Right lung (tissue), 5 donors: ENCODE data around the gene UBAP2L. TPM values are rescaled to one million over a fixed set of nuclear protein-coding genes. Genes with fewer than 3 reads are reported as not detected.
"Not testable (repeated sequence)": the region's sequence is repeated elsewhere in the genome, so short reads cannot be mapped to it uniquely, and the experiment has no call there.

Source experiments
- DNase-seq, 2 donors: peaks; one replicate each; pipeline ENCODE4 v3.0.0-alpha.2; 2013
- polyA plus RNA-seq, 5 donors: library from polyadenylated mRNA; unstranded; fragments of 120-200 nt; gene quantifications; one replicate each; pipeline versions ENCODE4 v1.2.1 to v1.2.3, GENCODE V29; 2013; ENCODE audit warnings: inconsistent platforms in 1 of 5, low replicate concordance in 1 of 5; ENCODE audit not compliant: insufficient read length in 5 of 5, insufficient read depth in 1 of 5

UBAP2L gene
- polyA plus RNA-seq, 5 donors = 146 to 182 (median 173) TPM

DNA sequence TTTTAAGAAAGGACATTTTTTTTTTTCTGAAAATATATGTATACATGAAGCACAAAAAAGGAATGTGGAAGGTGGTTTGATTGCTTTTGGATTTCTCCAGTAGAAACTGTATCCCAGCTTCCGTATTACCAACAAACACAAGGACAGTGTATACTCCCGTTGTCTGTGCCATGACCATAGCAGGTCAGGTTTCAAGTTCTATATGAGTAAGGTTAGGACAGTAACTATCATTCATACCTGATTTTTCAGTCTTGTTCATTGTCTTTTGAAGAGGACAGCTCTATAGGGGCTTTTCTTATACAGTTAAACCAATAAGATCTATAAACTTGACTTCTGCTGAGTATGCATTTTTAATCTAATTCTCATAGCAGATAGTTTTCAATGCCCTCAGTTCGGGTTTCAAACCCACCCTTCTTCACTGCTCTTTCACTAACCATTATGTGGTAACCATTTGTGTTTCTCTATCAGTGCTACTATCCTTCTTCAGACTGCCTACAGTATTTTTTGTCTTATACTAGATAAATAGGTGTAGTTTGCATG, 19.6 kb downstream of the UBAP2L start:
- no peak for DNase-seq

GRCh38 chr1:154241703-154242351, 21.1 kb downstream of the UBAP2L start:
- DNase-seq = no peak

- DNase-seq = no peak
Measured at GRCh38 chr1:154253671-154254070, 32.9 kb downstream of the UBAP2L start.

DNA sequence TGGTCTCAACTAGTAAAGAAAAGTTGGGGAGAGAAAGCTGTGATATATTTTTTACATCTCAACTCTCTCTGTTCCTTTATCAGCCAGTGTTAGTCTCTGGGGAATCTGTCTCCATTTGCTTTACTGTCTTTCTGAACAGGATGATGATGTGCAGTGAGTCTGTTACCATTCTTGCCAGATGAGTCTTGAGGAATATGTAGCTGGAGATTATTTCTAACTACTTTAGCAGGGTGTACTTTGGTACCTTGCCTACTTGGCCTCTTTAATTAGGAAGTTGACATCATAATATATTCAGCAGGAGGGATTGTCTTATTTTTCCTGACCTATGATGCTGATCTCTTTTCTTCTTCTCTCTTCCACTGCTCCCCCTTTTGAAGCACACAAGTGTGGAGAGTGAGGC, 35.9 kb downstream of the UBAP2L start:
- DNase-seq = no peak

- DNase-seq = no peak
Measured at GRCh38 chr1:154258784-154259183, 38.0 kb downstream of the UBAP2L start.

DNA sequence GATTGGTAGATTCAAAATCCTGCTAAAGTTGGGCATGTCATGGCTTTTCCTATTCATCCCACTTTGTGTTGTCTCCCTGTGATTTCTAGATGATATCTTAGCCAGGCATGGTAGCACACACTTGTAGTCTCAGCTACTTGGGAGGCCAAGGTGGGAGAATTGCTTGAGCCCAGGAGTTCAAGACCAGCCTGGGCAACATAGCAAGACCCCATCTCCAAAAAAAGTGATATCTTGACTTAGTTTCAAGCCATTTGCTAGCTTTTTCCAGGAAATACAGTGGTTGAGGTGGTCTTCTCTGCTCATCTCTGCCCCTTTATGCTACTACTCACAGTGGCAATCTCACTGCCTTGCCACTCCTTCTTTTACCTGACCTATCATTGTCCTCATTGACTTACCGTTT, 39.4 kb downstream of the UBAP2L start:
- DNase-seq = no peak

DNA sequence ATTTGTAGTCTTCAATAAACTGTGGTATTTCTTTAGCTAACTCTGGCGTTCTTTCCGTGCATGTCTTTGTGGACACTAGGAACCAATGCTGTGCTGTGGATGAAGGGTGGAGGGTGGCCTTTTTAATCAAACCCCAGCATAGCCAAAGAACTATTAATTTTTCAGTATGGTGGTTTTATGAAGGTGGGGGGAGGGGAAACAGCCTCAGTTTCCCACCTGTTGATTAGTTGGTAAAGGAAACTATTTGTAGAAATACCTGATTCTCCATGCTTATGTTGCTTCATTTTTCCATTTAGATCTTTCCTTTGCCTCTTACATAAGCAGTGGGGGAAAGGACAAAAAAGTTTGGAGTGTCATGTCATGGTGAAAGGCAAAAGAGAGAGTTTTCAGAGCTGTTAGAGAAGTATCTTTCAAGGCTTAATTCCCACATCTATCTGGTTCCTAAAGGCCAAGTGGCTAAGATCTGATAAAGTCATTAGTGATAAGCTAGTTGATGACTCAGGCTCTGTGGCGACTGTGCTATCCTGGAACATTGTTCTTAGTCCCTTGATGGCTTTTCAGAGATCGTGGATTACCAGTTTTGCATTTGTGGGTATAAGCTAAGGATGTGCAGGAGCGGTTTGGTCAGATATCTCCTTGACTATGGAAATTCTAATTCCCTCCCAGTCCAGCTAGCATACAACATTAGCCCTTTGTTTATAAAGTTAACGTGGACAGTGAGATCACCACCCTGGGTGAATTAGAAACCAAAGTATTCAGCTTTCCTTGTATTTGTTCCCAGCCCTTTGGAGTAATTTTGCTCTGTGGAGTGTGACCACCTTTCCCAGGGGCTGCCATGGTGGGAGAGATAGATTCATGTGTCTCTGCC, 42.9 kb downstream of the UBAP2L start:
- DNase-seq = no peak

DNA sequence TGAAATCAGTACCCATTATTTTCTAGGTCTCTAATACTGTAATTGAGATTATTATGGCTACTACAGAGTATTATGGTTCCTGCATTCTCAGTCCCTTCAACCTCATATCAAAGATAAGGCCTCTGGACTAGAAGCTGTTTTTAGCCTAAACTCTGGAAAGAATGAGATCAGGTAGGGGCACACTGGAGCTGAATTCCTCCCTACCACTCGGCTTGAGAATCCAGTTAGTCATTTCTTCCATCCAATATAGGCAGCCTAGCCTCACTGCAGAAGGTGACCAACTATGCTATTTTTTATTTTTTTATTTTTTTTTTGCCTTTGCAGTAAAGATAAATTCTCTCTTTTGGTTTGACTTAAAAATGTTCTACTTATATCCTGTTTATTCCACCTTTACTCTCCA, 43.7 kb downstream of the UBAP2L start:
- no peak for DNase-seq

DNA sequence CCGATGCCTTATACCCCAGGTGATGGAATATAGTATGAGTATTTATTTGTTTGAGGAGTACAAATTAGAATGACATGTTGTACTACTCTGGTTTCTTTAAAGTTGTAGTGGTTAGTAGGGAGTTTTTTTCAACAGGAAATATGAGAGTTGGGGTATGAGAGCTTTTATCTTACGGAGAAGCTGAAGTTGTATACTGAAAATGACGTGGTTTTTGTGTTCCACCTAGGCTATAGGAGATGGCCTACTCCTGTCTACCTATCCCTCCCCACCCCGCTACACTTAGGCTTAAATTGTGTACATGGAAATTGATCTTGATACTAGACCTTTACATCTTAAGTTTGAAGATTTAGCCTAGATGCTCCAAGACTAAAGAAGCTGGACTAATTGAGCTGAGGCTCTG, 44.8 kb downstream of the UBAP2L start:
- DNase-seq = no peak

- DNase-seq = no peak
Measured at GRCh38 chr1:154270833-154271232, 50.1 kb downstream of the UBAP2L start.

GRCh38 chr1:154272217-154272998, 51.7 kb downstream of the UBAP2L start, which contains the start of gene HAX1:
TSS of gene HAX1 (plus strand) at chr1:154272629. CDS start at chr1:154272724, 95 bp downstream.
- peak; percentile 93 to 94 for DNase-seq

DNA sequence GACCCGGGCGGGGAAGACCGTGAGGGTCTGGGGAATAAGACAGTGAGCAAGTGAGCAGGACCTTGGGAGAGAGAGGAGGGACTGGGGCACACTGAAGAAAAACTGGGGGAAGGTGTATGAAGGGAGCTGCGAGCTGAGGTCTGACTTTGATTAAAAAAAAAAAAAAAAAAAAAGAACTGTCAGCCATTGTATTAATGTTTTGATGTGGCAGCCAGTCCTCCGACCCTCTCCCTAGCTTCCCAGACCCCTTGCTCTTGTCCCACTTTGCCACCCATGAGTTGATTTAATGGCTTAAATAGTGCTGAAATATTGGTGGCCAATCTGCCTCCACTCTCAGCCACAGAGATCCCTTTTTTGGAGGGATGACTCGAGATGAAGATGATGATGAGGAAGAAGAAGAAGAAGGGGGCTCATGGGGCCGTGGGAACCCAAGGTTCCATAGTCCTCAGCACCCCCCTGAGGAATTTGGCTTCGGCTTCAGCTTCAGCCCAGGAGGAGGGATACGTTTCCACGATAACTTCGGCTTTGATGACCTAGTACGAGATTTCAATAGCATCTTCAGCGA, 52.3 kb downstream of the UBAP2L start:
- no peak for DNase-seq

GRCh38 chr1:154276797-154277196, 56.0 kb downstream of the UBAP2L start:
- no peak for DNase-seq

GRCh38 chr1:154287591-154287990, 66.8 kb downstream of the UBAP2L start:
- not testable (repeated sequence) for DNase-seq

DNA sequence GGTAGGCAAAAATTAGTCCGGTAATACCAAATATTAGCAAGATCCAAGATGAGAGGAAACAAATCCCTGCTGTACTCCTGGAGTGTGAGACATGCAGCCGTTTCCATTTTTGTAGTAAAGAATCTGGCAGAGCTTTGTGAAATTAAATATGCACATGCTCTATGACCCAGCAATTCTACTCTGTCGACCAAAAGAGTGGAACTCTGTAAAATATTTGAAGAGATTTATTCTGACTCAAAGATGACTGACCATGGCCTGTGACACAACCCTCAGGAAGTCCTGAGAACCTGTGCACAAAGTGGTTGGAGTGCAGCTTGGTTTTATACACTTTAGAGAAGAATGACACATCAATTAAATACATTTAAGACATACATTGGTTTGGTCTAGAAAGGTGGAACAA, 67.9 kb downstream of the UBAP2L start:
- no peak for DNase-seq

DNA sequence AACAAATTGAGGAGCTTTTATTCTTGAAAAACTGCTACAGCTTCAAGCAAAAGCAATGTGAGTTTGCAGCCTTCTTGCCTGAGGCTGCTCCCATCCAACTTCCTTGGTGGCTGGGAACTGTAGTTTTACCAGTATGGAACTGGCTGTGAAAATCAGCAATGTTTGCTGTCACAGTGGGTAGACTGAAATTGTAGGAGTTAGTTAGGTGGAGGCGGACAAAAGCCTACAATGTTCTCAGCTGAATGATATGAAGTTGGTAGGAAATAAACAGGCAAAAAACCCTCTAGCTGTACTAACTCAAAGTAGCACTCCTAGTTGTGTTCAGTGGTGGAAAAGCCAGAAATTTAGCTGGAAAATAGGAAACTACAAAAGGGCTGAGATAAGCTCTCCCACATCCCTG, 70.2 kb downstream of the UBAP2L start:
- no peak for DNase-seq

- DNase-seq = no peak
Measured at GRCh38 chr1:154295408-154296235, 74.9 kb downstream of the UBAP2L start.

DNA sequence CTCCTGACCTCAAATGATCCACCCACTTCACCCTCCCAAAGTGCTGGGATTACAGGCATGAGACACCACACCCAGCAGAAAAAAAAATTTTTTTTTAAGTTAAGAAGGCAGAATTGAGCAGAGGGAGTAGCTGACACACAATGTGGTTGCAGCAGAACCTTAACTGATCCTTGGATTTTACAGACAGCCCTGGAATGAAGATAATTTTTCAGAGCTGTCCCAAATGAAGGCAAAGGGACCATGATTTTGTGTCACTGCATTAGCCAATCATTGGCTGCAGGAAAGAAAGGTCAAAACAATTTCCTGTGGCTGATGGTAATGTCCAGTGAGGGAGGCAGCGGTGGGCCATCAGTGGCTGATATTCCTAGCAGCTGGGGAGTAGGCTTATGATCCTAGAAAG, 80.8 kb downstream of the UBAP2L start:
- DNase-seq = no peak

DNA sequence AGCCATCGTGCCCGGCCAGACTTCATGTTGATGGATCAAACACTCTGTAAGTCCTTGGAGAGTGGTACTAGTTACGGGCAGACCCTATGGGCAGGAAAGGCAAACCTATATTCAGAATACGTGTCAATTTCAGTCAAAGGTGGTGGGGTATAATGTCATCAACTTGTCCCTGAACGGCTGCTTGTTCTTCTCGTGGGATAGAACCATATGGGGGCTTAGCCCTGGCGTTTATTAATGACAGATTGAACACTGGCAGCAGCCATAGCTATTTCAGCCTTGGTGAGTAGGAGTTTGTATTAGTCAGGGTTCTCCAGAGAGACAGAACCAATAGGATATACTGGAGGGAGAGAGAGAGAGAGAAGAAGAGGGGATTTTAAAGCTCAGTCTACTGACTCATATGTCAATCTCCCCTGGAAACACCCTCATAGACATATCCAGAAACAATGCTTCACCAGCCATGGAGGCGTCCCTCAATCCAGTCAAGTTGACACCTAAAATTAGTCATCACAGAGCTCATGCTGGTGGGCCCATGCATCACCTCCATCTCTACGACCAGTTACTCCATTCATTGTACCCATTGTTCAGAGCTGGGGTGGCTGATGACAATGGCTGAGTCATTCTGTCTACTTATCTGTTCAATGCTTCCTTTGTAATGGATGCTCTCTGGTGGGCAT, 84.0 kb downstream of the UBAP2L start:
- DNase-seq = no peak

DNA sequence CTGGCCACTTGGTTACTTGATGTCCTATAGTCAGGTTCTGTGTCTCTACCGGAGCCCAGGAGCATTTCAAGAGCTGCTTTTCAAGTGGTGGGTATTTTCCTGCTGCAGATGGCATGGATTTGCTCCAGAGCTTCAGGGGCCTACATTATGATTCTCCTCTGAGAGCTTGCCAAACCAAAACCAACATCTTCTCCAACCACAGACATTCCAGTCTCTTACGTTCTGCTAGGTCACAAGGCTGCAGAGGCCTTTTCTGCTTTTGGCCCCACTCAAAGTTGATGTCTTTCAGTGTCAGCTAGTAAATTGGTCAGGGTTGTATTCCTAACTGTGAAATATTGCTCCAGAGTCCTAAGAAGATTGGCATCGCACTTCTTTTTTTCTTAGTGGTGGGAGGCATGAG, 85.4 kb downstream of the UBAP2L start:
- DNase-seq = no peak
